ENCODE measurements around the gene CALR3. TPM values are rescaled to one million over a fixed set of nuclear protein-coding genes. Genes with fewer than 3 reads are reported as not detected.

CALR3 gene
- total and polyA plus RNA-seq, 2 of the 8 experiments (the other 6 are each of a cell fraction or from before 2014, with no cell fraction given) = 0.11 to 0.32 TPM

GRCh38 chr19:16516381-16516780, 20.4 kb upstream of the CALR3 start (continued):
- TF ChIP-seq, protein P1, sequence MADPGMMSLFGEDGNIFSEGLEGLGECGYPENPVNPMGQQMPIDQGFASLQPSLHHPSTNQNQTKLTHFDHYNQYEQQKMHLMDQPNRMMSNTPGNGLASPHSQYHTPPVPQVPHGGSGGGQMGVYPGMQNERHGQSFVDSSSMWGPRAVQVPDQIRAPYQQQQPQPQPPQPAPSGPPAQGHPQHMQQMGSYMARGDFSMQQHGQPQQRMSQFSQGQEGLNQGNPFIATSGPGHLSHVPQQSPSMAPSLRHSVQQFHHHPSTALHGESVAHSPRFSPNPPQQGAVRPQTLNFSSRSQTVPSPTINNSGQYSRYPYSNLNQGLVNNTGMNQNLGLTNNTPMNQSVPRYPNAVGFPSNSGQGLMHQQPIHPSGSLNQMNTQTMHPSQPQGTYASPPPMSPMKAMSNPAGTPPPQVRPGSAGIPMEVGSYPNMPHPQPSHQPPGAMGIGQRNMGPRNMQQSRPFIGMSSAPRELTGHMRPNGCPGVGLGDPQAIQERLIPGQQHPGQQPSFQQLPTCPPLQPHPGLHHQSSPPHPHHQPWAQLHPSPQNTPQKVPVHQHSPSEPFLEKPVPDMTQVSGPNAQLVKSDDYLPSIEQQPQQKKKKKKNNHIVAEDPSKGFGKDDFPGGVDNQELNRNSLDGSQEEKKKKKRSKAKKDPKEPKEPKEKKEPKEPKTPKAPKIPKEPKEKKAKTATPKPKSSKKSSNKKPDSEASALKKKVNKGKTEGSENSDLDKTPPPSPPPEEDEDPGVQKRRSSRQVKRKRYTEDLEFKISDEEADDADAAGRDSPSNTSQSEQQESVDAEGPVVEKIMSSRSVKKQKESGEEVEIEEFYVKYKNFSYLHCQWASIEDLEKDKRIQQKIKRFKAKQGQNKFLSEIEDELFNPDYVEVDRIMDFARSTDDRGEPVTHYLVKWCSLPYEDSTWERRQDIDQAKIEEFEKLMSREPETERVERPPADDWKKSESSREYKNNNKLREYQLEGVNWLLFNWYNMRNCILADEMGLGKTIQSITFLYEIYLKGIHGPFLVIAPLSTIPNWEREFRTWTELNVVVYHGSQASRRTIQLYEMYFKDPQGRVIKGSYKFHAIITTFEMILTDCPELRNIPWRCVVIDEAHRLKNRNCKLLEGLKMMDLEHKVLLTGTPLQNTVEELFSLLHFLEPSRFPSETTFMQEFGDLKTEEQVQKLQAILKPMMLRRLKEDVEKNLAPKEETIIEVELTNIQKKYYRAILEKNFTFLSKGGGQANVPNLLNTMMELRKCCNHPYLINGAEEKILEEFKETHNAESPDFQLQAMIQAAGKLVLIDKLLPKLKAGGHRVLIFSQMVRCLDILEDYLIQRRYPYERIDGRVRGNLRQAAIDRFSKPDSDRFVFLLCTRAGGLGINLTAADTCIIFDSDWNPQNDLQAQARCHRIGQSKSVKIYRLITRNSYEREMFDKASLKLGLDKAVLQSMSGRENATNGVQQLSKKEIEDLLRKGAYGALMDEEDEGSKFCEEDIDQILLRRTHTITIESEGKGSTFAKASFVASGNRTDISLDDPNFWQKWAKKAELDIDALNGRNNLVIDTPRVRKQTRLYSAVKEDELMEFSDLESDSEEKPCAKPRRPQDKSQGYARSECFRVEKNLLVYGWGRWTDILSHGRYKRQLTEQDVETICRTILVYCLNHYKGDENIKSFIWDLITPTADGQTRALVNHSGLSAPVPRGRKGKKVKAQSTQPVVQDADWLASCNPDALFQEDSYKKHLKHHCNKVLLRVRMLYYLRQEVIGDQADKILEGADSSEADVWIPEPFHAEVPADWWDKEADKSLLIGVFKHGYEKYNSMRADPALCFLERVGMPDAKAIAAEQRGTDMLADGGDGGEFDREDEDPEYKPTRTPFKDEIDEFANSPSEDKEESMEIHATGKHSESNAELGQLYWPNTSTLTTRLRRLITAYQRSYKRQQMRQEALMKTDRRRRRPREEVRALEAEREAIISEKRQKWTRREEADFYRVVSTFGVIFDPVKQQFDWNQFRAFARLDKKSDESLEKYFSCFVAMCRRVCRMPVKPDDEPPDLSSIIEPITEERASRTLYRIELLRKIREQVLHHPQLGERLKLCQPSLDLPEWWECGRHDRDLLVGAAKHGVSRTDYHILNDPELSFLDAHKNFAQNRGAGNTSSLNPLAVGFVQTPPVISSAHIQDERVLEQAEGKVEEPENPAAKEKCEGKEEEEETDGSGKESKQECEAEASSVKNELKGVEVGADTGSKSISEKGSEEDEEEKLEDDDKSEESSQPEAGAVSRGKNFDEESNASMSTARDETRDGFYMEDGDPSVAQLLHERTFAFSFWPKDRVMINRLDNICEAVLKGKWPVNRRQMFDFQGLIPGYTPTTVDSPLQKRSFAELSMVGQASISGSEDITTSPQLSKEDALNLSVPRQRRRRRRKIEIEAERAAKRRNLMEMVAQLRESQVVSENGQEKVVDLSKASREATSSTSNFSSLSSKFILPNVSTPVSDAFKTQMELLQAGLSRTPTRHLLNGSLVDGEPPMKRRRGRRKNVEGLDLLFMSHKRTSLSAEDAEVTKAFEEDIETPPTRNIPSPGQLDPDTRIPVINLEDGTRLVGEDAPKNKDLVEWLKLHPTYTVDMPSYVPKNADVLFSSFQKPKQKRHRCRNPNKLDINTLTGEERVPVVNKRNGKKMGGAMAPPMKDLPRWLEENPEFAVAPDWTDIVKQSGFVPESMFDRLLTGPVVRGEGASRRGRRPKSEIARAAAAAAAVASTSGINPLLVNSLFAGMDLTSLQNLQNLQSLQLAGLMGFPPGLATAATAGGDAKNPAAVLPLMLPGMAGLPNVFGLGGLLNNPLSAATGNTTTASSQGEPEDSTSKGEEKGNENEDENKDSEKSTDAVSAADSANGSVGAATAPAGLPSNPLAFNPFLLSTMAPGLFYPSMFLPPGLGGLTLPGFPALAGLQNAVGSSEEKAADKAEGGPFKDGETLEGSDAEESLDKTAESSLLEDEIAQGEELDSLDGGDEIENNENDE (IDR thresholded peaks at IDR 0.05; ENCODE audit: insufficient replicate concordance, low read length) = no peak

All from H1 (cell line).